HepG2 (cell line): ENCODE measurements around the gene LY6G5B. TPM values are rescaled to one million over a fixed set of nuclear protein-coding genes. Genes with fewer than 3 reads are reported as not detected.

Source experiments
- CENPT ChIP-seq: sonication (generic); formaldehyde crosslinking; IDR thresholded peaks from 2 replicates; pipeline ENCODE4 v1.8.0; 2022; ENCODE audit warnings: low read depth, mild to moderate bottlenecking, moderate library complexity, missing genetic modification reagents
- ETV6 ChIP-seq: sonication (generic); formaldehyde crosslinking; conservative IDR thresholded peaks from 2 replicates; pipeline ENCODE4 v1.4.0; 2020; ENCODE audit warnings: missing genetic modification reagents
- HNRNPLL ChIP-seq: fragments of 200-400 bp; formaldehyde crosslinking; IDR thresholded peaks from 2 replicates; pipeline ENCODE4 v1.6.1; 2017; ENCODE audit warnings: mild to moderate bottlenecking, low read depth, low read length; ENCODE audit not compliant: poor library complexity, severe bottlenecking
- HOXA3 ChIP-seq: sonication (generic); formaldehyde crosslinking; IDR thresholded peaks from 2 replicates; pipeline ENCODE4 v1.5.0; 2020; ENCODE audit warnings: missing genetic modification reagents
- NFAT5 ChIP-seq: sonication (generic); formaldehyde crosslinking; IDR thresholded peaks from 2 replicates; pipeline ENCODE4 v1.4.0; 2020; ENCODE audit warnings: missing genetic modification reagents
- NFYB ChIP-seq: sonication (generic); formaldehyde crosslinking; IDR thresholded peaks from 2 replicates; pipeline ENCODE4 v1.4.0; 2020; ENCODE audit warnings: missing genetic modification reagents
- SNRNP70 ChIP-seq: fragments of 200-400 bp; formaldehyde crosslinking; IDR thresholded peaks from 2 replicates; pipeline ENCODE4 v1.6.1; 2017; ENCODE audit warnings: mild to moderate bottlenecking, low read depth, low read length, moderate library complexity
- ZNF260 ChIP-seq: sonication (generic); formaldehyde crosslinking; IDR thresholded peaks from 2 replicates; pipeline ENCODE4 v1.4.0; 2020; ENCODE audit warnings: missing genetic modification reagents, low read depth, mild to moderate bottlenecking, borderline replicate concordance
- ZNF652 ChIP-seq: IDR thresholded peaks from 2 replicates; pipeline ENCODE4 v1.6.1; 2016; ENCODE audit warnings: low read depth, borderline replicate concordance
- polyA plus RNA-seq, 8 experiments: library from polyadenylated mRNA; depleted of rRNA in 3 of 8; stranded (reverse) in 7 of 8; unstranded in 1 of 8; fragments of >200 nt; fragmentation: Illumina TruSeq in 4 of 8; extraction: Trizol in 4 of 8; gene quantifications; 2 replicates each; pipeline versions ENCODE4 v1.2.1 to v1.2.3, GENCODE V29; 2011 to 2016; ENCODE audit warnings: low read depth in 4 of 8, missing spikeins in 1 of 8, mixed read lengths in 1 of 8; ENCODE audit not compliant: insufficient read depth in 1 of 8
- total RNA-seq, 5 experiments: library from RNA; depleted of rRNA; stranded (reverse); fragments of >200 nt; fragmentation: Illumina TruSeq; extraction: Trizol; gene quantifications; 2 replicates each; pipeline ENCODE4 v1.2.3, GENCODE V29; 2016; ENCODE audit warnings: low read depth in 1 of 5
- TF ChIP-seq, protein P1 (sequence below): sonication (generic); formaldehyde crosslinking; IDR thresholded peaks from 2 replicates; pipeline ENCODE4 v1.4.0; 2020; ENCODE audit warnings: missing genetic modification reagents

LY6G5B gene
- total and polyA plus RNA-seq, 2 of the 13 experiments (the other 11 are each of a cell fraction or from before 2014, with no cell fraction given), result 7.8 to 15.7 TPM

DNA sequence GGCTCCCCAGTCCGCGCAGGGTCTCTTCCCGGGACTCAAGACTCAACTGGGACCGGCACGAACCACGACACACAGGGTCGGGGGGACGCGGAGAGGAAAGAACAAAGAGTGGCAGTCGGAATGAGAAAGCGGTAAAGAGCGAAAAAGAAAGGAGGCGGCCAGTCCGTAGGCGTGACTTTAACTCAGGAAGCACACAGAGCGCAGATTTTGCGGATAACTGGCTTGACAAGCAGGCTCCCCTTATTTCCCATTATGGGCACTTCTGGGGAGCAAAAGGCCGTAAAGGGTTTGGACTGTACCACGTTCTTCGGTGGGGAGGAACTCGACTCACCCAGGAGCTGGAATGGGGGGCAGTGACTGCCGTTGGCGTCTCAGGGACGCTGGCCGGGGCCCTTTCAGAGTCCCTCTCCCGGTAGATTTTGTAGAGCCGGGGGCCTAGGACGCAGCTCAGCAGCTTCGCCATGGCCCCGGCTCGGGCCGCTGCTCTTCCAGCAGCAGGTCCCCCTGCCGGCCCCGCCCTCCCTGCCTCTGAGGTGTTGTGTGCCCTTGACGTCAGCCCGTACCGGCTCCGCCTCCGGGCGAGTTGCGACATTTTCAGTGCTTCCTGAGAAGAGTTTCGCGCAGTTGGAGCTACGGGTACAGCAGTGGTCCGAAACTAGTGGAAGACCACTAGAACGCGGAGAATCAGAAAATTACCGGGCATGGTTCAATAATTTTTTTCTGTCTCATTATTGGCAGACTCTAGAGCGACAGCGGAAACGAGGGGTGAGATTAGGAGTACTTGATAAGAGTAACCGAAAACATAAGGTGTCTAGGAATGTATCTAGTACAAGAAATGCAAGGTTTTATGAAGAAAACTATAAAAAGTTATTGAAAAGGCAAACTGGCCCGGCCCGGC is 33.3 kb downstream of the LY6G5B start, which contains the start of gene ABHD16A (continued):
- TF ChIP-seq NFAT5 (CRISPR knock-in tag) (no peak), ETV6 (CRISPR knock-in tag) (peak; percentile 76; the same call in 1 of the 2 replicates), ZNF260 (no peak), ZNF652 (CRISPR knock-in tag) (peak; percentile 30; the same call in 1 of the 2 replicates), HNRNPLL (peak; percentile 95), HOXA3 (CRISPR knock-in tag) (peak; percentile 96), SNRNP70 (no peak), CENPT (CRISPR knock-in tag) (no peak), NFYB (CRISPR knock-in tag) (peak; percentile 41; the same call in 1 of the 2 replicates)
- TF ChIP-seq, protein P1, sequence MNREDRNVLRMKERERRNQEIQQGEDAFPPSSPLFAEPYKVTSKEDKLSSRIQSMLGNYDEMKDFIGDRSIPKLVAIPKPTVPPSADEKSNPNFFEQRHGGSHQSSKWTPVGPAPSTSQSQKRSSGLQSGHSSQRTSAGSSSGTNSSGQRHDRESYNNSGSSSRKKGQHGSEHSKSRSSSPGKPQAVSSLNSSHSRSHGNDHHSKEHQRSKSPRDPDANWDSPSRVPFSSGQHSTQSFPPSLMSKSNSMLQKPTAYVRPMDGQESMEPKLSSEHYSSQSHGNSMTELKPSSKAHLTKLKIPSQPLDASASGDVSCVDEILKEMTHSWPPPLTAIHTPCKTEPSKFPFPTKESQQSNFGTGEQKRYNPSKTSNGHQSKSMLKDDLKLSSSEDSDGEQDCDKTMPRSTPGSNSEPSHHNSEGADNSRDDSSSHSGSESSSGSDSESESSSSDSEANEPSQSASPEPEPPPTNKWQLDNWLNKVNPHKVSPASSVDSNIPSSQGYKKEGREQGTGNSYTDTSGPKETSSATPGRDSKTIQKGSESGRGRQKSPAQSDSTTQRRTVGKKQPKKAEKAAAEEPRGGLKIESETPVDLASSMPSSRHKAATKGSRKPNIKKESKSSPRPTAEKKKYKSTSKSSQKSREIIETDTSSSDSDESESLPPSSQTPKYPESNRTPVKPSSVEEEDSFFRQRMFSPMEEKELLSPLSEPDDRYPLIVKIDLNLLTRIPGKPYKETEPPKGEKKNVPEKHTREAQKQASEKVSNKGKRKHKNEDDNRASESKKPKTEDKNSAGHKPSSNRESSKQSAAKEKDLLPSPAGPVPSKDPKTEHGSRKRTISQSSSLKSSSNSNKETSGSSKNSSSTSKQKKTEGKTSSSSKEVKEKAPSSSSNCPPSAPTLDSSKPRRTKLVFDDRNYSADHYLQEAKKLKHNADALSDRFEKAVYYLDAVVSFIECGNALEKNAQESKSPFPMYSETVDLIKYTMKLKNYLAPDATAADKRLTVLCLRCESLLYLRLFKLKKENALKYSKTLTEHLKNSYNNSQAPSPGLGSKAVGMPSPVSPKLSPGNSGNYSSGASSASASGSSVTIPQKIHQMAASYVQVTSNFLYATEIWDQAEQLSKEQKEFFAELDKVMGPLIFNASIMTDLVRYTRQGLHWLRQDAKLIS (CRISPR knock-in tag), result no peak
- TF ChIP-seq, all 625 proteins: peak for 311
